ENCODE measurements around the gene CLEC2D.
"Not testable (repeated sequence)": the region's sequence is repeated elsewhere in the genome, so short reads cannot be mapped to it uniquely, and the experiment has no call there.

Gene CLEC2D

GRCh38 chr12:9692909-9693308 is 23.4 kb downstream of the CLEC2D start:
- H3K4me3 ChIP-seq (replicated peaks; ENCODE audit: low read depth, low read length) = no peak overlapping the region
- no peak for DNase-seq (ENCODE audit: extremely low read depth, low read depth)
- TF ChIP-seq CTCF (IDR thresholded peaks at IDR 0.05; ENCODE audit: low read depth, low read length, missing control alignments) = no peak

DNA sequence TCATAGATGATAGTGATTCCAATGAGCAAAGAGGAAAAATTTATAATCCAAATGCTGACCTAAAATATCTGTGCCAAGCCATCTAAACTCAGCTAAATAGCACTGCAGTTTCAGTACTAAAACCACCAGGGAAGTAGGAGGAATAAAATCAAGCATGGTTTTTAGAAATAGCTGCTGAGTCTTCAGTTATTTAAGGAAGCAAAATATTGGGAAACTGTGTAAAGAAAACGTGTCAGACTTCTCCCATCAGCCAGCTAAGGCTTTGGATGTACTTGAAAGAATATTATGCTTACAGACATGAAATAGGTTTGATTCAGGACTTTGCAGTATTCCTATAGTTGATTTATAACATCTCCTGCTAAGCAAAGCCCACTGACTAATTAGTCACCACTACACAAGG is 24.7 kb downstream of the CLEC2D start:
- H3K4me3 ChIP-seq (replicated peaks; ENCODE audit: low read depth, low read length) = no peak overlapping the region
- DNase-seq (ENCODE audit: extremely low read depth, low read depth) = no peak
- TF ChIP-seq CTCF (IDR thresholded peaks at IDR 0.05; ENCODE audit: low read depth, low read length, missing control alignments) = no peak

- DNase-seq (ENCODE audit: extremely low read depth, low read depth); H3K4me3 ChIP-seq (replicated peaks; ENCODE audit: low read depth, low read length): not testable (repeated sequence)
These were observed 25.6 kb downstream of the CLEC2D start for GRCh38 chr12:9695150-9695549.

DNA sequence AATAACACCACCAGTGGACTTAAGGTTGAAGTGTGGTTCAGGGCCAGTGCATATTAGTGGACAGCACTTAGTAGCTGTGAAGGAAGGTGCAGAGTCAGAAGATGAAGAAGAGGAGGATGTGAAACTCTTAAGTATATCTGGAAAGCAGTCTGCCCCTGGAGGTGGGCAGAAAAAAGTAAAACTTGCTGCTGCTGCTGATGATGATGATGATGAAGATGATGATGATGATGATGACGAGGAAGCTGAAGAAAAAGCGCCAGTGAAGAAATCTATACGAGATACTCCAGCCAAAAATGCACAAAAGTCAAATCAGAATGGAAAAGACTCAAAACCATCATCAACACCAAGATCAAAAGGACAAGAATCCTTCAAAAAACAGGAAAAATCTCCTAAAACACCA is 26.1 kb downstream of the CLEC2D start:
- not testable (repeated sequence) for DNase-seq (ENCODE audit: extremely low read depth, low read depth); H3K4me3 ChIP-seq (replicated peaks; ENCODE audit: low read depth, low read length)

DNA sequence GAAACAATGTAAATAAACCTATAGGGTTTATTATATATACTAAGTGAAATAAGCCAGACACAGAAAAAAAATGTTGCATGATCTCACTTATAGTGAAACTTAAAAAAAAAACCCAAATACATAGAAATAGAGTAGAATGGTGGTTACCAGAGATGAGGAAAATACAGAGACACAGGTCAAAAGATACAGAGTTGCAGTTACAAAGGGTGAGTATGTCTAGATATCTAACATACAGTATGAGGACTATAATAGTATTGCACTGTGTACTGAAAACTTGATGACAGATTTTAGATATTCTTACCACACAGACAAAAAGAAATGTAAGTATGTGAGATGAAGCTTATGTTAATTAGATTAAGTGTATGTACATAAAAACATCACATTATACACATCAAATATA is 28.1 kb downstream of the CLEC2D start:
- no peak for TF ChIP-seq CTCF (IDR thresholded peaks at IDR 0.05; ENCODE audit: low read depth, low read length, missing control alignments)
- DNase-seq (ENCODE audit: extremely low read depth, low read depth) = no peak
- no peak overlapping the region for H3K4me3 ChIP-seq (replicated peaks; ENCODE audit: low read depth, low read length)

GRCh38 chr12:9698681-9699080 is 29.2 kb downstream of the CLEC2D start:
- no peak for DNase-seq (ENCODE audit: extremely low read depth, low read depth)
- H3K4me3 ChIP-seq (replicated peaks; ENCODE audit: low read depth, low read length) = no peak overlapping the region
- no peak for TF ChIP-seq CTCF (IDR thresholded peaks at IDR 0.05; ENCODE audit: low read depth, low read length, missing control alignments)

DNA sequence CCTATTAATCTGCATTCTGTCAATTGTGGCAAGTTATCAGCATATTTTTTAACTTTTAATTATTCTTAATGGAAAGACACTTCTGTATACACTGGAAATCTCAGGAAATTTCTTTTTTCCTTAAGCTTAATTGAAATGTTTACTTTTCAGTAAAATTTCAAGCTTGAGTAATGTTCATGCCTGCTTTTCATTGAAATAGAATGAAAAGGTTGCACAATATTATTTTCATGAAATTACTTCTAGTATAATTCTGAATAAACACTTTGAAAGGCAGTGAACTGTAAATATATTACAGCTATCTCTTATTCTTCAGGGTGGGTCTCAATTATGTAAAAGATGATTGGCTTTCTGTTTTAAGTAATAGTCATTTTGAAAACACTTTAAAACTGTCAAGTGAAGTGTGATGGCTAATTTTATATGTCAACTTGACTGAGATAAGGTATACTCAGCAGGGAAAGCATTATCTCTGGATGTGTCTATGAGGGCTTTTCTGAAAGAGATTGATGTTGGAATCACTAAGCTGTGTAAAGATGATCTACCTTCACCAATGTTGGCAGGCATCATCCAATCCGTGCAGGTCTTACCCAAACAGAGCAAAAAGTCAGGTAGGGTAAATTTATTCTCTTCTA is 29.9 kb downstream of the CLEC2D start:
- H3K4me3 ChIP-seq (replicated peaks; ENCODE audit: low read depth, low read length) = no peak overlapping the region
- no peak for TF ChIP-seq CTCF (IDR thresholded peaks at IDR 0.05; ENCODE audit: low read depth, low read length, missing control alignments)
- DNase-seq (ENCODE audit: extremely low read depth, low read depth) = no peak

DNA sequence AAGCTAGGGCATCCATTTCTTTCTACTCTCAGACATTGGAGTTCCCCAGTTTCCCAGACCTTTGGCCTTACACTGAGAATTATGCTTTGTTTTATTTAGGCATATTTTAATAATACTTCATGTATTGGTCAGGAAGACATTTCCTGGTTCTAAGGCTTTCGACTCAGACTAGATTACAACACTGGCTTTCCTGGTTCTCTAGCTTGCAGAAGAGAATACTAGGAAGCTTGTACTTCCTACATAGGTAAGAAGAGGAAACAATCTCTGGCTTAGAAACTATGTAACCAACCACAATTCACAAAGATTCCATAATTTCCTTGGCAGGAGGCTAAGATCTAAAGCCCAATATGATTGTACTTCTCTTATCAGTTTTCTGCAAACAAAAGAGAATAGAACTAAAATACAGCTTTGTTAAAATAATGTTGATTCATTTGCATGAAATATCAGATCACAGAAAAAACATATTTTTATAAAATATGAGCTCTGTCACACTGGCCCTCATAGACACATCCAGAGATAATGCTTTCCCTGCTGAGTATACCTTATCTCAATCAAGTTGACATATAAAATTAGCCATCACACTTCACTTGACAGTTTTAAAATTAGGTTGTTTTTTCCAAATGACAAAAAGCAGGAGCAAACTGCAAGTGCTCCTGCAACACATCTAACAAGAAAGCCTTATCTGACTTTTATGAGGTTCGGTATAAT is 30.5 kb downstream of the CLEC2D start:
- DNase-seq (ENCODE audit: extremely low read depth, low read depth) = no peak
- TF ChIP-seq CTCF (IDR thresholded peaks at IDR 0.05; ENCODE audit: low read depth, low read length, missing control alignments) = no peak
- no peak overlapping the region for H3K4me3 ChIP-seq (replicated peaks; ENCODE audit: low read depth, low read length)

All from HFF-Myc (cell line).